HG03439 (cell line): ENCODE measurements around the gene ACACA.
"Not testable (repeated sequence)": the region's sequence is repeated elsewhere in the genome, so short reads cannot be mapped to it uniquely, and the experiment has no call there.

Experiments
- ATAC-seq: cut with Tn5 transposase; IDR thresholded peaks from one replicate; pipeline ENCODE4 v1.9.1; 2021; ENCODE audit warnings: mild to moderate bottlenecking, moderate library complexity; ENCODE audit not compliant: unreplicated experiment

ACACA gene

GRCh38 chr17:37356796-37357569, 49.7 kb downstream of the ACACA start:
- not testable (repeated sequence) for ATAC-seq

DNA sequence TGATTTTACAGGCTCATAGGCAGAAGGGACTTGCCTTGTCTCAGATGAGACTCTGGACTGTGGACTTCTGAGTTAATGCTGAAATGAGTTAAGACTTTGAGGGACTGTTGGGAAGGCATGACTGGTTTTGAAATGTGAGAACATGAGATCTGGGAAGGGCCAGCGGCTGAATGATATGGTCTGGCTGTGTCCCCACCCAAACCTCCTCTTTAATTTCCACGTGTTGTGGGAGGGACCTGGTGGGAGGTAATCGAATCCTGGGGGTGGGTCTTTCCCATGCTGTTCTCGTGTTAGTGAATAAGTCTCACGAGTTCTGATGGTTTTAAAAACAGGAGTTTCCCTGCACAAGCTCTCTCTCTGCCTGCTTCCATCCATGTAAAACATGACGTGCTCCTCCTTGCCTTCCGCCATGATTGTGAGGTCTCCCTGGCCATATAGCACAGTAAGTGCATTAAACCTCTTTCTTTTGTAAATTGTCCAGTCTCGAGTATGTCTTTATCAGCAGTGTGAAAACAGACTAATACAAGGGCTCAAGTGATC, 59.7 kb downstream of the ACACA start:
- not testable (repeated sequence) for ATAC-seq

DNA sequence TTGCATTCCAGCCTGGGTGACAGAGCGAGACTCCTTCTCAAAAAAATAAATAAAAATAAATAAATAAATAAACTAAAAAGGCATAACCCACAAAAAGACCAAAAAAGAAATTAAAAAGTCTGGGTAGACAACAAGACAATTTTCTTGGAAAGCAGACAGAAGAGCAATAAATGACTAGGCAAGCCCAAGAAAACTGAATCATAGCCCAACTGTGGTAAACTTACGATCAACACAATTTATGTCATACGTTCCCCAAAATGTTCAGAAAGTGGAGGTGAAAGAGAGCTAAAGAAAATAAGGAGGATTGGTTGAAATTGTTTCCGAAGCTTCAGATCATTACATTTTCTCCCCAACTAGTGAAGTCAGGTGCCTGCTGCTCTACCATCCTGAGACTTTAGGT, 62.1 kb downstream of the ACACA start:
- ATAC-seq = no peak

GRCh38 chr17:37342589-37342988, 64.0 kb downstream of the ACACA start:
- no peak for ATAC-seq

DNA sequence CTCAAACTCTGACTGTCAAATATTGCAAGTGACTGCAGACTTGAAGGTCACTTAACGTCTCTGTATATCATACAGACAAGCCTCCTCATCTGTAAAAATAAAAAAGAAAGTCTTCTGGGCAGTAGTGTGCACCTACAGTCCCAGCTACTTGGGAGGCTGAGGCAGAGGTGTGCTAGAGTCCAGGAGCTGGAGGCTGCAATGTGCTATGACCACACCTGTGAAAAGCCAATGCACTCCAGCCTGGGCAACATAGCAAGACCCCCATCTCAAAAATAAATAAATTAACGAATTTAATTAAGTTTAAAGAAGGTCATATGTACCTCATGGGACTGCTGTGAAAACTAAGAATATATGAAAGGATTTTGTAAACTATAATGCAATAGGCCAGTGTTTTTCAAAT, 65.8 kb downstream of the ACACA start:
- ATAC-seq = no peak

DNA sequence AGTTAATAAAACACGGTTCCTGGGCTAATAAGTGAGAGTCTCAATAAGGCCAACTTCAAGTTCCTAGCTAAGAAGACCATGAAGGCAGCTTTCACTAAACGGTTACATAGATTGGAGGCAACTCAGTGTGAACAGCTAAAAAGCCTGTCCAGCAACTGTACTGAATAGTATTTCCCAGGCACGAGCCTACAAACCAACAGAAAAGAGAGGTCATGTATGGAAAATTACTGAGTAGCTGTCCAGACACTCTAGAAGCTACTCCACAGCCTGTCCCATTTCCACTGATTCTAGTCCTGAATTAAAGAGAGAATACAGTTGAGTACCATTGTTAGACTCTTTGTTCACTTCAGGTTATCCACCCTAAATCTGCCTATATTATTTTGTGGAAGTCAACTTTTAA, 67.3 kb downstream of the ACACA start:
- ATAC-seq = no peak

- no peak for ATAC-seq
Observed at GRCh38 chr17:37338847-37339246, 67.8 kb downstream of the ACACA start.

GRCh38 chr17:37327341-37328090, 79.1 kb downstream of the ACACA start:
- no peak for ATAC-seq

- ATAC-seq = no peak
Observed at GRCh38 chr17:37322826-37323561, 83.6 kb downstream of the ACACA start.

DNA sequence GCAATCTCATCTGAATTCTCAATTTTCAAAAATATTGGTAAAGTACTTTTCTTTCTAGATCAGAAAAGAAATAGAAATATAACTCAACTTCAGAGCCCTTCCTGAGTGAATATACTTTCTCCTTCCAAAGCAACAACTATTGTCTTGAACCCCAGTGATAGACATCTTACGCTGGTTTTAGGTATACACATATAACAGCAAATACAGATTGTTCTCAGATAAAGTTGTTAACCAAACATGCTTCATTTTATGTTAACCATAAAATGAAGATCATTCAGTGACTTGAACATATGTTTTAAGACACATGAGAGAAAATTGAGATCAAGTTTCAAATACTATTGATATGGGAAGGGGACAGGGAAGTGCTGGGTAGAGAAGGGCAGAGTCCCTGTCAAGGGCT, 84.5 kb downstream of the ACACA start:
- ATAC-seq = no peak

GRCh38 chr17:37318931-37319594, 87.6 kb downstream of the ACACA start:
- no peak for ATAC-seq

GRCh38 chr17:37317867-37318266, 88.8 kb downstream of the ACACA start:
- ATAC-seq = no peak

- no peak for ATAC-seq
Observed at GRCh38 chr17:37315601-37316000, 91.0 kb downstream of the ACACA start.

DNA sequence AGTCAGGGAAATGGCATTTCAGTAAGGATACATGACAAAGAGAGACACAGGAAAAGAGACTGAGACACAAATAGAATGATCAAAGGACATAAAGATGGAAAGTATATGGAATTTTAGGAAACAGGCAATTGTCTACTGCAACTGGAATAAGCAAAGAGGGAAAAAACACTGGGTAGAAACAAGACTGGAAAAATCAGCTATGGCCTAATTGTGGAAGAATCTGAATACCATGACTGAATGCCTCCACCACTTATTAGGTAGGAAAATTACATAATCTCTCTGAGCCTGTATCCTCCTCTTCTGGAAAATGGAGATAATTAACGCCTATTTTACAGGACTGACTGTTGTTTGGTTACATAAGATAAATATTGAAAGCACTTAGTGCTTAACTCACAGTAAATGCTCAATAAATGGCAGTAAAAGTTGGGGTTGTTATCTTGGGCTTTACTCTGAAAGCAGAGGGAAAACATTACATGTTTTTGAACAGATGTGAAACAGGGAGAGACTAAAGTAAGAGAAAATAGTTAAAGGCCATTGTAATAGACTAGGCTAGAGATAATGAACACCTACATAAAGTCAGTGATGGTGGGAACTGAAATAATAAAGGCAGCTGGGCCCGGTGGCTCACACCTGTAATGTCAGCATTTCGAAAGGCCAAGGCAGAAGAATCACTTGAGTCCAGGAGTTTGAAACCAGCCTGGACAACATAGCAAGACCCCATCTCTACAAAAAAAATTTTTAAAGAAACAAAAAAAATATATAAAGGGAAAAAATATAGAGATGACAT, 94.3 kb downstream of the ACACA start:
- no peak for ATAC-seq

- no peak for ATAC-seq
Observed at GRCh38 chr17:37310940-37311339, 95.7 kb downstream of the ACACA start.

GRCh38 chr17:37309051-37309450, 97.6 kb downstream of the ACACA start:
- no peak for ATAC-seq

- ATAC-seq = no peak
Observed at GRCh38 chr17:37305406-37305905, 101.2 kb downstream of the ACACA start.

DNA sequence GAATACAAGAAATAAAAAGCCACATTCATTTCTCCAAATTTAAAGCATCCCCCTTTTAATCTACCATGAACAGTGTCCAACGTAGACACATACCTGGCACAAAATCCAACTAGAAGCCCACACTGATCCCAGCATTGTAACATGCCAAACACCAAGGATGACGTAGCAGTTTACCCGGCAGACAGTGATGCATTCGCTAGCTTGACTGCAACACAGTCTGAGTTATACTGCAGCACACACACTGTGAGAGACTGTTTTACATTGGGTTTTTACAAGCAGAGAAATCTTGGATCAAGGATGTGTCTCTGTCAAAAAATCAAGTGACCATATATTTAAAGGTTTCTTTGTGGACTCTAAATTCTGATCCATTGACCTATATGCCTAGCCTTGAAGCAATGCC, 105.3 kb downstream of the ACACA start:
- ATAC-seq = no peak

DNA sequence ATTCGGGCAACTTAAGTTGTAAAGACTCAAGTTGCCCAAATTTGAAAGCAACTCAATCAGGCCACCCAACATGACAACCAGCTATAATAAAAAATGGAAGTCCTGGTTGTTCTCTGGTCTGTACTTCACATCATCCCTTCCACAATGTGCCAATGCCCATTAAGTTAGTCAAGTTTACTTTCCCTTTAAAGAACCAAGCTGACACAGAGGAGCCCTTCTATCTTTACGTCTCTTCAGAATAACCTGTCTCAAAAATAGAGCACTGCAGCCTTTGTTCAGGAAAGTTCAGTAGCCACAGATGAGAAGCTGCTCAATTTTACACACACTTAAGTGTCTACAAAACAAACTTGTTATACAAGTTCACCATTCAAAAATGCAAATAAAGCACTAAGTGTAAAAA, 106.0 kb downstream of the ACACA start:
- no peak for ATAC-seq
